GM13976 (cell line): ENCODE results near the gene SH3BGRL2.
"Not testable (repeated sequence)": the region's sequence is repeated elsewhere in the genome, so short reads cannot be mapped to it uniquely, and the experiment has no call there.

Experiments used
- DNase-seq: peaks from one replicate; pipeline ENCODE4 v3.0.0; 2012; ENCODE audit warnings: low spot score
- in situ Hi-C: fragments of 300-500 bp; cut with MboI; formaldehyde crosslinking; loops from one replicate; pipeline ENCODE4 v1.12.0; 2022; ENCODE audit warnings: low sequenced_read_pairs, mixed read lengths, inconsistent platforms; ENCODE audit not compliant: unreplicated experiment
- TF ChIP-seq, protein P1 (sequence below): IDR thresholded peaks from 2 replicates; pipeline ENCODE4 v1.5.1; 2012; ENCODE audit warnings: borderline replicate concordance, mild to moderate bottlenecking; ENCODE audit not compliant: insufficient read depth; ENCODE audit errors: extremely low read depth, missing control alignments, control extremely low read depth

Gene SH3BGRL2

DNA sequence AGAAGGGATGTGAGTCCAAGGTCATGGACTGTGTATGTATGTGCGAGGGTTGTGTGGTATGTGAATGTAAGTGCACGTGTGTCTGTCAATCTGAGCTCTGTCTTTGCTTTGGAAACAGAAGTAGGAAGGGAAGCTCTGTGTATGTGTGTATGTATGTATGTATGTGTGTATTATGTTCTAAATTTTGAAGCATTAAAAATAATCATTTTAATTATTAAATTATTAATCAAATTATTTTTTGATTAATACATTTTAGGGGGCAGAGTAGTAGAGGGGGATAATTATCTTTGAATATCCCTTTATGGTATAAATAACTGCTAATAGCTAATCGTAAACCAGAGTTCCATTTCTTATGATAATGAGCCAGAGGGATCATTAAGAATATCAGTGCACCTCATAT, 42.8 kb downstream of the SH3BGRL2 start:
- in situ Hi-C loops, result no loop called here
- TF ChIP-seq, protein P1, sequence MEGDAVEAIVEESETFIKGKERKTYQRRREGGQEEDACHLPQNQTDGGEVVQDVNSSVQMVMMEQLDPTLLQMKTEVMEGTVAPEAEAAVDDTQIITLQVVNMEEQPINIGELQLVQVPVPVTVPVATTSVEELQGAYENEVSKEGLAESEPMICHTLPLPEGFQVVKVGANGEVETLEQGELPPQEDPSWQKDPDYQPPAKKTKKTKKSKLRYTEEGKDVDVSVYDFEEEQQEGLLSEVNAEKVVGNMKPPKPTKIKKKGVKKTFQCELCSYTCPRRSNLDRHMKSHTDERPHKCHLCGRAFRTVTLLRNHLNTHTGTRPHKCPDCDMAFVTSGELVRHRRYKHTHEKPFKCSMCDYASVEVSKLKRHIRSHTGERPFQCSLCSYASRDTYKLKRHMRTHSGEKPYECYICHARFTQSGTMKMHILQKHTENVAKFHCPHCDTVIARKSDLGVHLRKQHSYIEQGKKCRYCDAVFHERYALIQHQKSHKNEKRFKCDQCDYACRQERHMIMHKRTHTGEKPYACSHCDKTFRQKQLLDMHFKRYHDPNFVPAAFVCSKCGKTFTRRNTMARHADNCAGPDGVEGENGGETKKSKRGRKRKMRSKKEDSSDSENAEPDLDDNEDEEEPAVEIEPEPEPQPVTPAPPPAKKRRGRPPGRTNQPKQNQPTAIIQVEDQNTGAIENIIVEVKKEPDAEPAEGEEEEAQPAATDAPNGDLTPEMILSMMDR, result no peak
- DNase-seq, result no peak

DNA sequence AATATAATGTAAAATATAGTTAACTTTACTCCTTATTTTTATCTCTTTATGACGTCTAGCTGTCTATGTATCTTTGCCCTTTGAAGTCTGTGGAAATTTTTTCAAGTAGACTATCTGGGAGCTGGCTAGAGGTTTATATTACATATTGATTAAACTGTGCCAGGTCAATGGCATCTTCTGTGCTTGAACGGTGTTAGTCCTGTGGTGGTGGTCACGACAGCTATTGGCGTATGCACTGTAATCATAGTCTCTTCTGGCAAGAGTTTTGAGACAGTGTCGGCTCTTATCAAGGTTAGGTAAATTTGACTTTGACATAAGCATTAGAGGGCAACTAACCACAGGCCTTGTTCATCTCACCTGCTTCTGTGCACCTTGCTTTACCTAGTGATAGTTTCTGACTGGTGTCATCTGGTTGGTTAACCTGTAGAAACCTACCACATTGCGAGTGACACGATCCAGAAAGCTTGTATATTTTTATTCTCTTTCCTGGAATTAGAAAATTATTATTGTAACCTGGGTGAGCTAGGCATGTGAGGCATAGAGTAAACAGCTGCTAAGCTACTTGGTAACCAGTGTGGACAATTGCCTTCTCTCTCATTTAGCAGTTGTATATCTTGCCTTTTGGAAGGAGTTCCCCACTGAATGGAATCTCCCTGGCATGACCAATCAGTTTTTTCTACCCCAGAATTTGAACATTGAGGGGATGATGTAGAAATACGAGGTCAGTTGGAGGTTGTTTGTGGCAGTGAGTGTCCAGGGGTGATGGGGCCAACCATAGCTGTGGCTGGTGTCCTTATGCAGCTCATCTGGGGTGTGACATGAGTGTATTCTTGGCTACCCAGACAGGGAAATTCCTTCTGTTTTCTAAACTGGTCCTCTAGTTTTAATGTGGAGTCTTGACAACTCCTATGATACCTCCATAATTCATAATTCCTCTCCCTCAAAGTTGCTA, 45.9 kb downstream of the SH3BGRL2 start:
- in situ Hi-C loops, result no loop called here
- TF ChIP-seq, protein P1, result no peak

DNA sequence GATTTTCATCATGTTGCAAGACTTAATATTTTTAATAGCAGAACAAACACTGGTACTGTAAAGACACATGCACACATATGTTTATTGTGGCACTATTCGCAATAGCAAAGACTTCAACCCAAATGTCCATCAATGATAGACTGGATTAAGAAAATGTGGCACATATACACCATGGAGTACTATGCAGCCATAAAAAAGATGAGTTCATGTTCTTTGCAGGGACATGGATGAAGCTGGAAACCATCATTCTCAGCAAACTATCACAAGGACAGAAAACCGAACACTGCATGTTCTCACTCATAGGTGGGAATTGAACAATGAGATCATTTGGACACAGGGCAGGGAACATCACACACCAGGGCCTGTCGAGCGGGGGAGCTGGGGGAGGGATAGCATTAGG, 51.6 kb downstream of the SH3BGRL2 start:
- in situ Hi-C loops, result not testable (repeated sequence)

More for the DNA sequence above, 45.9 kb downstream of the SH3BGRL2 start:
- no peak for DNase-seq

DNA sequence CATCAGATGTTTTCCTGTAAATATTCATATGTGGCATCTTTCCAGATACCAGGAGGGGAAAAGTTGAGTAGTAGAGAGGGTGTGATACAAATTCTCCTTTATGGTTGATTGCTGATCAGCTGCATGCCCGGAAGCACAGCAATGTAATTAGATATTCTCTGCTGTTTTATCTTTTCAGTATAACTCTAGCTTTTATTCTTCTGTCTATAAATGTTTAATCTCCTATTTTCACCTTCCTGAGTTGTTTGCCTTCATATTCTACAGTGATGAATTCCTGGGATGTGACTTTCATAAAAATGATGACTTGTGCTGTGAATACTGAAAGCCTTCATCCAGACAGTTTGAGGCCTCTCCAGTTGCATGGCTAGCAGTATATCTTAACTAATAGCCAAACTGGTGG, 53.7 kb downstream of the SH3BGRL2 start:
- TF ChIP-seq, protein P1, result no peak
- DNase-seq, result no peak
- in situ Hi-C loops, result no loop called here

More for the DNA sequence above, 51.6 kb downstream of the SH3BGRL2 start:
- not testable (repeated sequence) for DNase-seq

DNA sequence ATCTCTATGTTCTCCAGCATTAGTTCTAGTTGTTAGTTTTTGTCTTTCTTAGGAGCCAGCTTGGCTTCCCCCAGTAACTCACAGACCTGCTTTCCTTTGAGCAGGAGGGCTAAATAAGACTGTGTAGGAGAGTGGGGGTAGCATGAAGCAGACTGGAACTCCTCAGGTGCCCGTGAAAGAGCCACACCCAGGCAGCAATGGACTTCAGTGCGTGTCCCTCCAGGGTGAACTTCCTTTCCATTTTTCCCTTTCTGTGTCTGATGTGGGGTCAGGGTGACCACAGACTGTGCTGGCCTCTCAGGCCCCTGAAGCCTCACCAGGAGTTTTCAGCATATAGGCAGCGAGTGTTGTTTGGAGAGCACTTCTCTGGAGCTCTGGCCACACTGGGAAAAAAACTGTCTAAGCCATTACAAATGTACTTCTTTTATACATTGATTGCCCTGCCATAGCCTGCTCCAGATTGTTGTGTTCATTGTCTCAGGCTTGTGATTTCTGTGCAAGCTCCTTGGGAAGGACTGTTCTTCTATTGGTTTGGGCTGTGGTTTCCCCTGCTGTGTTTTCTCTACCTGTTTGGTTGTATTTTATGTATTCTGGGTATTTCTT, 55.7 kb downstream of the SH3BGRL2 start:
- DNase-seq, result no peak
- in situ Hi-C loops, result no loop called here
- TF ChIP-seq, protein P1, result no peak

DNA sequence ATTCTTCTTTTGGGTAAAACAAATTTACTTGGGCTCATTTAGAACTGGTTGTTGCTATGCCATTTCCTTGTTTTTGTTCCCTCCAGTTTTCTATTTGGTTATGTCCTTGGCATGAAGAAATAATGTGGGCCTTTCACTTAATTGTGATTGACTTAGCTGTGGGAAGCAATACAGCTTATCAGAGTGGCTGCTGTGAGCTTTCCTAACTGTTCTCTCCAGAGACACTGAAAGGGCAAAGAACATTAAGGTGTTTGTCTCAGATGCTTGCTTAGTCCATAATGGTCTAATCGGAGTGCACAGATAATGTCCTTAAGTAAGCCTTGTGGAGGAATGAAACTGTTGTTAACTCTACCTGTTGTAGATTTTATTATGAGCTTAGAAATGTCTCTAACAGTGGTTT, 56.6 kb downstream of the SH3BGRL2 start:
- DNase-seq, result no peak
- in situ Hi-C loops, result no loop called here
- TF ChIP-seq, protein P1, result no peak

DNA sequence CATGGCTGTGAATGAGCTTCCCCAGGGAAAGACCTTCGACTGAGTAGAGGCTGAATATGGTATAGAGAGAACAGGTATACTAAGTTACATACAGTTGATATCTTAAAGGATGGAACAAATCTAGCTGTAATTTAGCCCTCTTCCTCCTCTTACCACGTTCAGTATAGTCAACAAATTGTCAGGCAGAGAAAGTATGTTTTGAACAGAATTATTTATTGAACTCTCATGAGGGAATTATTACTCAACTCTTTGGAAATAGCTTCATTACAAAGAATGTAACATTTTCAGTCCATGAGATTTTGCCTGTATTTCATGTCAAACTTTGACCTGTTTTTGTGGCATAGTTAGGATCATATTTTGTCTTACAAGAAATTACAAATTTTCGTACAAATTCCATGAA, 63.0 kb downstream of the SH3BGRL2 start:
- in situ Hi-C loops, result no loop called here

More for the DNA sequence above, 63.0 kb downstream of the SH3BGRL2 start:
- no peak for DNase-seq
- TF ChIP-seq, protein P1, result no peak
